ENCODE data around the gene ITIH3.

ITIH3 gene

DNA sequence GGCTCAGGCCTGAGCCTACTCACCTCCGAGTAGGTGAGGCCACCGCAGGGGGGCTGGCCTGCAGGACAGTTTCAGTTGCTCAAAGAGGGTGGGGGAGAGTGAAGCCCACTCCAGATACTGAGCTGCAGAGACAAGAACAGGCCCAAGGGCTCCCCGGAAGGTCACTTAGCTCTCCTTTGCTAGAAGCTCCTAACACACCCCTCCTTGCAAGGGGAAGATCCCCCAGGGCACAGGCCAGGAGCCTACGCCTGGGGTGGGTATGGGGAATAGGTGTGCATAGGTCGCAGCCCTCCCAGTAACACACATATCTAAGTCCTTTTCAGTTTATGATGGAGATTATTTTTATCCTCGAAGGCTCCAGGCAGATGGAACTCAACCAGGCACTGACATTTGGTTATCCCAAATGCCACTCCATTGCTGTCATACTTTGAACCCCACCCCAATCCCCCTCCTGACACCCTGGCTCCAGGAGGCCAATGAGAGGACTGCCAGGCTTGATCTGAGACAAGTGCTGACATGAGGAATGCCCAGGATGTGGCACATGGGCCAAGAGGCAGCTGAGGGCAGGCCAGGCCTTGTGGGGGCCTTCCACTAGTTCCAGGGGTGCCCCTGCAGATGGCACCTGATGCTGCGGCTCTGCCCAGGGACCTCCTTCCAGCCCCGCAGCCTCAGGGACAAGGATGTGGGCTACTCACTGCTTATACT lies 41.3 kb downstream of the ITIH3 start:
- no peaks in the 10 kb centered on the region for H3K36me3 ChIP-seq (ENCODE audit: control insufficient read depth, low read depth, low read length)
- no peaks in the 10 kb centered on the region for H3K27me3 ChIP-seq (ENCODE audit: control insufficient read depth, insufficient read depth, low read length)
- no peak overlapping the region for H3K9ac ChIP-seq (ENCODE audit: low read length)
- H3K9me3 ChIP-seq (ENCODE audit: control insufficient read depth, low read depth, low read length): no peaks in the 10 kb centered on the region
- no peak overlapping the region for H3K27ac ChIP-seq (ENCODE audit: low read length)
- H3K4me3 ChIP-seq (ENCODE audit: low read length): no peak overlapping the region
- peaks cover 6% of the 10 kb centered on the region for H3K4me1 ChIP-seq (ENCODE audit: control insufficient read depth, low read depth, low read length)

DNA sequence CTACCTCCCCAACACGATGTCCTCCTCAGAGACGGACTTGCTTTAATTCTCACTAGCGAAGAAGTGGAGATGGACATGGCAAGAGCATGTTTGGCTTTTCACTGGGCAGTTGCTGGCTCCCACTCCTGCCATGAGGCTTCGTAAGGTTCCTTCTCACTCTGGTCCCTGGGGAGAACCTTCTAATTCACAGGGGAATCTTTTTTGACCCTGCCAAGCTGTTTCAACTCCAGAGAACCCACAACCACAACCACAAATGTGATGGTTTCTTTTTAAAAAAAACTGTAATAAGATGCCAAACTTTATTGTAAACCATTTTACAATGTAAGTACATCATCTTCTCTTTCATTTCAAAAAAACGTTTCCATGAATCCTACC lies 41.9 kb downstream of the ITIH3 start:
- Histone ChIP-seq H3K27me3 (ENCODE audit: control insufficient read depth, insufficient read depth, low read length) (no peaks in the 10 kb centered on the region), H3K9me3 (ENCODE audit: control insufficient read depth, low read depth, low read length) (no peaks in the 10 kb centered on the region), H3K4me1 (ENCODE audit: control insufficient read depth, low read depth, low read length) (peaks cover 6% of the 10 kb centered on the region), H3K36me3 (ENCODE audit: control insufficient read depth, low read depth, low read length) (no peaks in the 10 kb centered on the region), H3K27ac (ENCODE audit: low read length) (no peak overlapping the region), H3K4me3 (ENCODE audit: low read length) (no peak overlapping the region), H3K9ac (ENCODE audit: low read length) (no peak overlapping the region)

DNA sequence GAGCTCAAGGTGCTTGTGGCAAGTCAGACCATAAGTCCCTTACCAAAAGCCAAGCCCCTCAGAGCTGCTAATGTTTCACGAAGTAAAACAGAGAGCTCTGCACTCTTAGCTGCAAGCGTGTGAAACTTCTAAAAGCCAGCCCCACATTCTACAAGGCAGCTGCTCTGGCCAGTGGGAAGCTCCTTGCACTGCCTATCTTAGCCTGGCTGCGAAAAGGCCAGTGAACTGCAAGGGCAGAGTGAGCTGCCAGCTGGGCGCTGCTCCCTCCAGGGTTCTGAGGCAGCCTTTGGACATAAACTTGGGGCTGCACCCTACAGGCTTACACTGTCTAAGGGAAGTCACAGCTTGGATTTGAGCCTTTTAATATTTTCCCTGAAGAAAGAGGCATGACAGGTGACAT lies 42.4 kb downstream of the ITIH3 start:
- H3K36me3 ChIP-seq (ENCODE audit: control insufficient read depth, low read depth, low read length): no peaks in the 10 kb centered on the region
- H3K9ac ChIP-seq (ENCODE audit: low read length): no peak overlapping the region
- no peaks in the 10 kb centered on the region for H3K9me3 ChIP-seq (ENCODE audit: control insufficient read depth, low read depth, low read length)
- H3K4me3 ChIP-seq (ENCODE audit: low read length): no peak overlapping the region
- H3K27me3 ChIP-seq (ENCODE audit: control insufficient read depth, insufficient read depth, low read length): no peaks in the 10 kb centered on the region
- H3K4me1 ChIP-seq (ENCODE audit: control insufficient read depth, low read depth, low read length): peaks cover 6% of the 10 kb centered on the region
- H3K27ac ChIP-seq (ENCODE audit: low read length): no peak overlapping the region

DNA sequence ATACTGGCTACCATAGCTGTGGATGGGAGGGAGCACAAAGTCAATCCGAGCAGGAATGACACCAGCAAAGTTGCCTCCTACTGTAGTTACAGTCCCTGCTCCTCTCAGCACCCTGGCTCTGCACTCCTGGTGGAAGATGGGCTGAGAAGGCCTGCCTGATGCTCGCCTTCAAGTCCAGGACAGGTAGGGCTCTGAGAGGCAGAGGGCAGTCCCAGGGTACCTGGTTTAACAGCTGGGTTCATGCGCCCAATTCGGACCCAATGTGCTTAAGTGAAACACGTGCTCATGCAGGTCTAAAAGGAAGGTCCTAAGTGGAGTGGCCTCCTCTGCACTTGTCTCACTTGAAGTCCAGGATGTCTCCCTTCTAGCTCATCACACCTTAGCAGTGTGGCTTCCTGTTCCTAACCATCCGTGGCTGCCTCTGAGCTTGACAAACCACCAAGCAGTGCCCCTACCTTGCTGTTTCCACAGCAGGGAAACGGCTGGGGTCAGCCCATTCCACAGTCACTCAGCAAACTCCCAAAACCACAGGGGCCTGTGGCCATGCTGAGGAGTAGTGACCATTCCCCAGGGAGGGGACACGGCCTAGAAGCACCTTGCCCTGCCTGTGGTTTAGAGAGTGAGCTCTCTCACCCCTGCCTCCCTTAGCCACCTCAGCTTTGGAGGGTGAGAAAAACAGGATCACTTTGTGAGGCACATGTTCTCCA lies 44.1 kb downstream of the ITIH3 start:
- H3K4me3 ChIP-seq (ENCODE audit: low read length): no peak overlapping the region
- H3K27ac ChIP-seq (ENCODE audit: low read length): no peak overlapping the region
- H3K36me3 ChIP-seq (ENCODE audit: control insufficient read depth, low read depth, low read length): no peaks in the 10 kb centered on the region
- peaks cover 6% of the 10 kb centered on the region for H3K4me1 ChIP-seq (ENCODE audit: control insufficient read depth, low read depth, low read length)
- H3K9me3 ChIP-seq (ENCODE audit: control insufficient read depth, low read depth, low read length): no peaks in the 10 kb centered on the region
- no peak overlapping the region for H3K9ac ChIP-seq (ENCODE audit: low read length)
- H3K27me3 ChIP-seq (ENCODE audit: control insufficient read depth, insufficient read depth, low read length): no peaks in the 10 kb centered on the region

DNA sequence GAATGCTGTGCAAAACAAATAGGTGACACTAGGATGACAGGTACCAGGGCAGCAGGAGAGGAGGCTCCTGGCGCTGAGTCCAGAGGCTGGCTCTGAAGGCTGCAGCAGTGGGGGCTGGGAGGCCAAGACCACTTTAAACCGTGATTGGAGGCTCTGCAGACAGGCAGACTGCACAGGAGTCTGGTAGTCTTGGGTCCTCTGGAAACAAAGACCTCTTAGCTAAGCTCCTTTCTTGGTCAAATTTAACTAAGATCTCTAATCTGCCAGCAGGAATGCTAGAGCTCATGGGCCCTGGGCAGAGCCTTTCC lies 44.6 kb downstream of the ITIH3 start:
- Histone ChIP-seq H3K4me3 (ENCODE audit: low read length) (no peak overlapping the region), H3K36me3 (ENCODE audit: control insufficient read depth, low read depth, low read length) (no peaks in the 10 kb centered on the region), H3K27ac (ENCODE audit: low read length) (no peak overlapping the region), H3K9ac (ENCODE audit: low read length) (no peak overlapping the region), H3K27me3 (ENCODE audit: control insufficient read depth, insufficient read depth, low read length) (no peaks in the 10 kb centered on the region), H3K9me3 (ENCODE audit: control insufficient read depth, low read depth, low read length) (no peaks in the 10 kb centered on the region), H3K4me1 (ENCODE audit: control insufficient read depth, low read depth, low read length) (peaks cover 6% of the 10 kb centered on the region)

DNA sequence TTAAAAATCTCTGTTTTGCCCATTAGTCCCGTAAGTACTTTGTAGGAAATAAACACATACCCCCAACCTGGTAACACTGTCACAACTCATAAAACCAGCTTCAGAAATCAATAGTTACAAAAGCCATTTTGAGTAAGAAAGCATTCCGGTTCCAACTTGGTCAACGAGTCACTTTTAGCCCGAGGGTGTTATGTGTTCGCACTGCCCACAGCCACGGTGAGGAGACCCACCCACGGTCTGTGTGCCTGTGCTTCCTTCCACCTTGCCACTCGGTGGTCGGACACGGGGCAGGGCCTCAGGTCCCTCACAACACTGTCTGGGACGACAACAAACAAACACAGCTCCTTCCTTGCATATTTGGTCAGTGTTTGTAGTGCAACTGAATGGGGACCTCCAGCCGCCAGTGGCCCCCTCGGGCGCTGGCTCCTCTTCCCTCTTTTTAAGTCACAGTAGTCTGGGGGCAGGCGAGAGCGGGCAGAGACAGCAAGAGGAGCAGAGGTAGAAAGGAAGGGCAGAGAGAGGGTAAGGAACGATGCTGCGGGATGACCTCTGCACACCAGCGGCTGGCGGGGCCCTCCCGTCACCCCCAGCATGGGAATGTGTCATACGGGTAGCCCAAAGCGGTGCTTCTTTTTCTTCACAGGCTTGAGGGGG lies 45.4 kb downstream of the ITIH3 start:
- Histone ChIP-seq H3K27me3 (ENCODE audit: control insufficient read depth, insufficient read depth, low read length) (no peaks in the 10 kb centered on the region), H3K9ac (ENCODE audit: low read length) (no peak overlapping the region), H3K27ac (ENCODE audit: low read length) (no peak overlapping the region), H3K9me3 (ENCODE audit: control insufficient read depth, low read depth, low read length) (no peaks in the 10 kb centered on the region), H3K4me3 (ENCODE audit: low read length) (no peak overlapping the region), H3K36me3 (ENCODE audit: control insufficient read depth, low read depth, low read length) (no peaks in the 10 kb centered on the region), H3K4me1 (ENCODE audit: control insufficient read depth, low read depth, low read length) (peaks cover 6% of the 10 kb centered on the region)

DNA sequence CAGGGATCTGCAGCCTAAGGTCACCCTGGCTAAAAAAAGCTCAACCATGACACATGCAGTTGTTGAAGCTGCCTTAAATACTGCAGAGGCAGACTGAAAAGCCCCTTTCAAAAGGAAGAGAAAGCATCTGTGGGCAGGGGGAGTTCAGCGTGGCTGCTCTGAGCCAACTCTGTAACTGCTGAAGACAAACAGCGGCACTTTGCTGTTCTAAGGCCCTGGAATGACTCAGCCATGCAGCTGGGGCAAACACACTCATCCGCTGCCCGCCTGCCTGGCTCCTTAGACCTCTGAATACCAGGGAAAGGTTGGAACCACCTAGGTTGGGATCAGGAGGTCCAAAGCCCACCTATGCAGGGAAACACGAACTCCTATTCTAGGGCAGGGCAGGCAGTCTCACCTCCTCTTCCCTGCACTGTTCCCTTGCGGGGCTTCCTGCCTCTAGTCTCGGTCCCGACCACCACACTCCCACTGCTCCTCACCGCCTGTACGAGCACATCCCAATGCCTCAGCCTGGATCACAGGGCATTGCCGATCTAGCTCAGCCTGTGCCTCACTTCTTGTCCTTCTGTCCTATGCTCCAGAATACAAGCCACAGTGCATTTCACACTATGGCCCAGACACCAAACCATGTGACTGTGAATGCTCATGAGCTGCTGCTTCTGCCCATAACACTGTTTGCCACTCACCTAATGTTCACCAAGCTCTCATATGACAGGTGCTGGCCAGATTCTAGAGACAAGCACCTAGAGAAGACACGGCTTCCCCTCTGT lies 46.8 kb downstream of the ITIH3 start:
- no peaks in the 10 kb centered on the region for H3K9me3 ChIP-seq (ENCODE audit: control insufficient read depth, low read depth, low read length)
- H3K36me3 ChIP-seq (ENCODE audit: control insufficient read depth, low read depth, low read length): no peaks in the 10 kb centered on the region
- no peak overlapping the region for H3K27ac ChIP-seq (ENCODE audit: low read length)
- no peaks in the 10 kb centered on the region for H3K27me3 ChIP-seq (ENCODE audit: control insufficient read depth, insufficient read depth, low read length)
- no peaks in the 10 kb centered on the region for H3K4me1 ChIP-seq (ENCODE audit: control insufficient read depth, low read depth, low read length)
- no peak overlapping the region for H3K9ac ChIP-seq (ENCODE audit: low read length)
- no peak overlapping the region for H3K4me3 ChIP-seq (ENCODE audit: low read length)

DNA sequence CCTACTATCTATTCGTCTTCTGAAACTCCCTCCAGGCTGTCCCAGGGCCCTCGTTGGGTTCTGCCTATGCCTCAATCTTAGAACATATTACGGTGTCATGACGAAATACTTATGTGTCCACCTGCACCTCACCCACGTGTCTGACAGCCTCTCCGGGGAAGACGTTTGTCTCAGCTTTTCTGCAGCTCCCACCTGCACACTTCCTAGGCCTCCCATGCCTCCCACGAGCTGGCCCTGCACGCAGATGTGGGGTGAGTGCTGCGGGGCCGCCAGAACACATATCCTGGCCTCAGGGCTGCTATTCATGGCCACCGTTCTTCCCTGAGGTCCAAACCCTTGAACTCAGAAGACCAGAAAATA lies 47.4 kb downstream of the ITIH3 start:
- no peak overlapping the region for H3K4me3 ChIP-seq (ENCODE audit: low read length)
- no peaks in the 10 kb centered on the region for H3K36me3 ChIP-seq (ENCODE audit: control insufficient read depth, low read depth, low read length)
- no peaks in the 10 kb centered on the region for H3K9me3 ChIP-seq (ENCODE audit: control insufficient read depth, low read depth, low read length)
- no peaks in the 10 kb centered on the region for H3K4me1 ChIP-seq (ENCODE audit: control insufficient read depth, low read depth, low read length)
- no peaks in the 10 kb centered on the region for H3K27me3 ChIP-seq (ENCODE audit: control insufficient read depth, insufficient read depth, low read length)
- H3K9ac ChIP-seq (ENCODE audit: low read length): no peak overlapping the region
- H3K27ac ChIP-seq (ENCODE audit: low read length): no peak overlapping the region

DNA sequence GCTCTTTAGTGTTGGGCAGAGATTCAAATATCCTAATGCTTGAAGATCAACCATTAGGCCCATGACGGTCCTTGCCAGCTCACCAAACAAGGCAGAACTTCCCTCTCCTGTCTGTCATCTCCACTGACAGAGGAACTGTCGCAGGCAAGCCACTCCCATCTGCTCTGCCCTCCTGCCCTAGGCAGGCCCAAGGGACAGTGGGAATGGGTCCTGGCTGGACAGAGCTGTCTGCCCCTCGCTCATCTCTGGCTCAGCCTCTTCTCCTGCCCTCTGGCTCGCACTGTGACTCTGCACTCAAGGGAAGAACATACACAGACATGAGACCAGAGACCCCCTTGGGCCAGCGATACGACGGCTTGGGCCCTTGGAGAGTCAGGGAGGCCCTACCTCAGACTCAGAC lies 47.8 kb downstream of the ITIH3 start:
- Histone ChIP-seq H3K9ac (ENCODE audit: low read length) (no peak overlapping the region), H3K36me3 (ENCODE audit: control insufficient read depth, low read depth, low read length) (no peaks in the 10 kb centered on the region), H3K27ac (ENCODE audit: low read length) (no peak overlapping the region), H3K27me3 (ENCODE audit: control insufficient read depth, insufficient read depth, low read length) (no peaks in the 10 kb centered on the region), H3K9me3 (ENCODE audit: control insufficient read depth, low read depth, low read length) (no peaks in the 10 kb centered on the region), H3K4me1 (ENCODE audit: control insufficient read depth, low read depth, low read length) (no peaks in the 10 kb centered on the region), H3K4me3 (ENCODE audit: low read length) (no peak overlapping the region)

DNA sequence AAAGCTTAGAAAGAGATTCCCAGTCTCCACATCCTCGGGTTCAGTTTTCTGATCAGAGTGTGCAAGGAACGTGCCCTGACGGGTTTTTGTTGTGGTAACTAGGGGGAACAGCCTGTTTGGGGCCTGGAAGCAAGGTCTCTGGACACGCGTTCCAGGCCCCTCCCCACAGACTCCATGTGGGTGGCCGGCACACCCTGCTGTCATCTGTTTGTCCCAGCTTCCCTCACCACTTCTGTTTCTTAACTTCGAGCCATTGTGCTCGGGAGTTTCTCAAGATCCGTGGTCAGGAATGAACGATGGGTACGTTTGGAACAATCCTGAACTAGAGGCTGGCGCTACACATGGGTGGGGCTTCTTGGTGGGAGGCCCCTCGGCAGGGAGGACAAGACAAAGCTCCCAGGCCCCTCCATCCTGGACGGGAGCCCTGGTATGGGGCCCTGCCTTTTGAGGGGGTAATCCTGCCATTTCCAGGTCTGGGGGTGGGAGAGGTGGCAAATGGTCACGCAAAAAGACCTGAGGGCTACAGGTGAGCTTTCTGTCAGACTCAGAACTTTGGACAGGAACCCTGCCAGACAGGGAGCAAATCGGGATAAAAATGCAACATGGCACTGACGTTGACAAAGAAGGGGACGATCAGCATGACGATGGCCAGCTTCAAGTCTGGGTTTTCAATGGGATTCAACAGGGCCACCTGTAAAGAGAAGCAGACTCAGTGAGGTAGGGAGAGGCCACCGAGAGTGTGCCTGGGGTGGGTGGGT lies 48.7 kb downstream of the ITIH3 start:
- Histone ChIP-seq H3K36me3 (ENCODE audit: control insufficient read depth, low read depth, low read length) (no peaks in the 10 kb centered on the region), H3K4me1 (ENCODE audit: control insufficient read depth, low read depth, low read length) (no peaks in the 10 kb centered on the region), H3K27ac (ENCODE audit: low read length) (no peak overlapping the region), H3K27me3 (ENCODE audit: control insufficient read depth, insufficient read depth, low read length) (no peaks in the 10 kb centered on the region), H3K9me3 (ENCODE audit: control insufficient read depth, low read depth, low read length) (no peaks in the 10 kb centered on the region), H3K9ac (ENCODE audit: low read length) (no peak overlapping the region), H3K4me3 (ENCODE audit: low read length) (no peak overlapping the region)

DNA sequence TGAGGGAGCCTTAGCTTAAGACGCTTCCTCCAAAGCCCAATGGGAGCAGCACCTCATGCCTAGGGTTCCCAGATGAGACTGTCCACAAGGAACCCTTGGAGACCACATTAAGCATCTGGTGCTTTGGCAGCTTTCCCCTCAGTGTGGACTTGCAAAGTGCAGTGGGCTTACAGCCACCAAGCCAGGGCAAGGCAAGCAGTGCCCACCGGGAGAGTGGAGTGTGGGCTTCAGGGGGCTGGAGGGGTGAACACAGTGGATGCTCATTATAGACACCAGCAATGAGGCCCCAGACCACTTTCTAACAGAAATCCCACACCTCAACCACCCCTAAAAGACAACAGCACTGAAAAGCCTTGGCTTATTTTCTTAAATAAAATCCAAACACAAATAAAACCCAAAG lies 49.3 kb downstream of the ITIH3 start:
- Histone ChIP-seq H3K27me3 (ENCODE audit: control insufficient read depth, insufficient read depth, low read length) (no peaks in the 10 kb centered on the region), H3K27ac (ENCODE audit: low read length) (no peak overlapping the region), H3K4me3 (ENCODE audit: low read length) (no peak overlapping the region), H3K36me3 (ENCODE audit: control insufficient read depth, low read depth, low read length) (no peaks in the 10 kb centered on the region), H3K9me3 (ENCODE audit: control insufficient read depth, low read depth, low read length) (no peaks in the 10 kb centered on the region), H3K9ac (ENCODE audit: low read length) (no peak overlapping the region), H3K4me1 (ENCODE audit: control insufficient read depth, low read depth, low read length) (no peaks in the 10 kb centered on the region)

All from iPS-18a (cell line).